T follicular helper cell (primary cell): ENCODE data around the gene LAMC1.

Experiments used
- DNase-seq: peaks from one replicate; pipeline ENCODE4 v3.0.0-alpha.2; 2020; ENCODE audit warnings: low read depth
- total RNA-seq, 2 experiments: gene quantifications; one replicate each; lab custom pipeline; 2026; lab: John Stamatoyannopoulos, UW

LAMC1 gene
- total RNA-seq, result 0.35 to 0.60 reads per million in 2 experiments

GRCh38 chr1:183023146-183023600, at the start of gene LAMC1:
LAMC1 (plus strand) TSS chr1:183023420; CDS start chr1:183023717, 297 bp downstream.
- DNase-seq, result no peak

- DNase-seq, result no peak
Observed at GRCh38 chr1:182974506-182975191, 48.6 kb upstream of the LAMC1 start.

- no peak for DNase-seq
Observed at GRCh38 chr1:182977480-182977879, 45.7 kb upstream of the LAMC1 start.

- DNase-seq, result no peak
Observed at GRCh38 chr1:182978151-182978853, 44.9 kb upstream of the LAMC1 start.

GRCh38 chr1:182984138-182984537, 39.1 kb upstream of the LAMC1 start:
- no peak for DNase-seq

- DNase-seq, result no peak
Observed at GRCh38 chr1:182984621-182985020, 38.6 kb upstream of the LAMC1 start.

- no peak for DNase-seq
Observed at GRCh38 chr1:182985876-182986275, 37.3 kb upstream of the LAMC1 start.

GRCh38 chr1:182990413-182991144, 32.6 kb upstream of the LAMC1 start:
- DNase-seq, result no peak

GRCh38 chr1:182993746-182994145, 29.5 kb upstream of the LAMC1 start:
- DNase-seq, result no peak

GRCh38 chr1:182995894-182996293, 27.3 kb upstream of the LAMC1 start:
- no peak for DNase-seq

GRCh38 chr1:182996816-182997215, 26.4 kb upstream of the LAMC1 start:
- no peak for DNase-seq

GRCh38 chr1:182998482-182998881, 24.7 kb upstream of the LAMC1 start:
- no peak for DNase-seq

- no peak for DNase-seq
Observed at GRCh38 chr1:183000167-183000962, 22.9 kb upstream of the LAMC1 start.

GRCh38 chr1:183002267-183002666, 21.0 kb upstream of the LAMC1 start:
- DNase-seq, result no peak

- no peak for DNase-seq
Observed at GRCh38 chr1:183002797-183003196, 20.4 kb upstream of the LAMC1 start.

- DNase-seq, result no peak
Observed at GRCh38 chr1:183003203-183003602, 20.0 kb upstream of the LAMC1 start.

GRCh38 chr1:183004141-183004540, 19.1 kb upstream of the LAMC1 start:
- no peak for DNase-seq

GRCh38 chr1:183011859-183012258, 11.4 kb upstream of the LAMC1 start:
- no peak for DNase-seq

- DNase-seq, result no peak
Observed at GRCh38 chr1:183012301-183012994, 10.8 kb upstream of the LAMC1 start.

- no peak for DNase-seq
Observed at GRCh38 chr1:183019139-183019740, 4.0 kb upstream of the LAMC1 start.

- DNase-seq, result no peak
Observed at GRCh38 chr1:183019860-183020259, 3.4 kb upstream of the LAMC1 start.
